ENCODE results near the gene LEAP2.
"Not testable (repeated sequence)": the region's sequence is repeated elsewhere in the genome, so short reads cannot be mapped to it uniquely, and the experiment has no call there.

Gene LEAP2

DNA sequence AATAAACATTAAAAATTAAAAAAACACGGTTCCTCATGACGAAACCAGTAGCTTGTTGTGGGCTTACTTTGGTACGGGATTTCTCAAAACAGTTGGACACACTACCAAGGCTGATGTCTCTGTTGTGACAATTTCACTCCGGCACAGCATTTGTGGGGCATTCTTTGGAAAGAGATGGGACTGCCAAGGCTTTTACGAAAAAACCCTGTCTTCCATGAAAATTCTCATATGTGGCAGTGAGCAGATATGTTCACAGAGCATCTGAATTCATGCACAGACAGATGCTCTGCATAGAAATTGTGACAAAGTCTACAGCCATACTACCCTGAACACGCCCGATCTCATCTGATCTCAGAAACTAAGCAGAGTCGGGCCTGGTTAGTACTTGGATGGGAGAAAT lies 25.2 kb upstream of the LEAP2 start:
- no peak for TF ChIP-seq CTCF (IDR thresholded peaks at IDR 0.05; ENCODE audit: low read depth, low read length)
- DNase-seq (ENCODE audit: extremely low read depth, low read depth) = no peak

DNA sequence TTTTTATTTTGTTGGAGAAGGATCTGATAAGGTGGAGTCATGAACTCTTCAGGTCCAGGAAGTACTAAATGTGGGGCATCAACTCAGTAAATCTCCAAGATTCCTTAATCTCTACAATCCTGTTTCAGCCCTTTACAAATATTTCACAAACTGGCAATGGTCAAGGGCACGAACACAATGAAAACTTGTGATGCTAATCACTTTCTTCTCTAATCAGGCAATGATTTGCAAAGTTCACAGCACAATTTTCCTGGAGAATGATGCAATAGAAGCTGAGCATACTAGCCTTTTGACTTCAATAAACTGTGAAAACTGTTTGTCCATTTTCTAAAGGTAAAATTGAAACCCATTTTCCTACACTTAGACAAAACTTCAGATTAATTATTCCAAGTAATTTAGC lies 24.1 kb upstream of the LEAP2 start:
- DNase-seq (ENCODE audit: extremely low read depth, low read depth) = no peak
- no peak for TF ChIP-seq CTCF (IDR thresholded peaks at IDR 0.05; ENCODE audit: low read depth, low read length)

GRCh38 chr5:132850066-132850465 lies 23.4 kb upstream of the LEAP2 start:
- no peak for TF ChIP-seq CTCF (IDR thresholded peaks at IDR 0.05; ENCODE audit: low read depth, low read length)
- DNase-seq (ENCODE audit: extremely low read depth, low read depth) = no peak

DNA sequence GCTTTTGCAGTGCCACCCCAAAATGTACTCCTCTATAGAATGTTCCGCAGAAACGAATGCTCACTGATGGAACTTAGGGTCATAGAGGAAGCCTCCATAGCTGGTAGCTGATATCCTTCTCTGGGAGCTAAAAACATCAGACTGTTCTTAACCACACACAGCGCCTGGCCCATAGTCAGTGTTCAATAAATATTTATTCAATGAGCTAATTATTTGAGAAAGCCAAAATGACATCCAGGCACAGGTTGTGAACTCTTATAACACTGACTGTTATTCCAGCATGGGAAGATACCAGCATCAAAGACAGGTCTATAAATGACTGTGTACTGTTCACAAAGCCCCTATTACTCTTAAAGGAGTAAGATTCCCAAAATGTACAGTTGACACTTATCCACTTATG lies 20.1 kb upstream of the LEAP2 start:
- no peak for DNase-seq (ENCODE audit: extremely low read depth, low read depth)
- no peak for TF ChIP-seq CTCF (IDR thresholded peaks at IDR 0.05; ENCODE audit: low read depth, low read length)

GRCh38 chr5:132853790-132854189 lies 19.7 kb upstream of the LEAP2 start:
- TF ChIP-seq CTCF (IDR thresholded peaks at IDR 0.05; ENCODE audit: low read depth, low read length) = no peak
- DNase-seq (ENCODE audit: extremely low read depth, low read depth) = no peak

- no peak for TF ChIP-seq CTCF (IDR thresholded peaks at IDR 0.05; ENCODE audit: low read depth, low read length)
- DNase-seq (ENCODE audit: extremely low read depth, low read depth) = no peak
Observed at GRCh38 chr5:132854301-132854700, 19.2 kb upstream of the LEAP2 start.

DNA sequence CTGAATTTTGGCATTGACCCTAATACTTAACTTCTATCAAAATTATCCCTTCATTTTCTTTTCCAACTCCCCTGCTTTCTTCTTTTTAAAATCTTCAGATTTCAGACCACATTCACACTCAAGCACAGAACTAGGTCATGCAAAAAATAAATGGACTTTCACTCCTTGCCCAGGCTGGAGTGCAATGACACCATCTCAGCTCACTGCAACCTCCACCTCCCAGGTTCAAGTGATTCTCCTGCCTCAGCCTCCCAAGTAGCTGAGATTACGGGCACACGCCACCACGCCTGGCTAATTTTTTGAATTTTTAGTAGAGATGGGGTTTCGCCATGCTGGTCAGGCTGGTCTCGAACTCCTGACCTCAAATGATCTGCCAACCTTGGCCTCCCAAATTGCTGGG lies 18.5 kb upstream of the LEAP2 start:
- not testable (repeated sequence) for DNase-seq (ENCODE audit: extremely low read depth, low read depth)

DNA sequence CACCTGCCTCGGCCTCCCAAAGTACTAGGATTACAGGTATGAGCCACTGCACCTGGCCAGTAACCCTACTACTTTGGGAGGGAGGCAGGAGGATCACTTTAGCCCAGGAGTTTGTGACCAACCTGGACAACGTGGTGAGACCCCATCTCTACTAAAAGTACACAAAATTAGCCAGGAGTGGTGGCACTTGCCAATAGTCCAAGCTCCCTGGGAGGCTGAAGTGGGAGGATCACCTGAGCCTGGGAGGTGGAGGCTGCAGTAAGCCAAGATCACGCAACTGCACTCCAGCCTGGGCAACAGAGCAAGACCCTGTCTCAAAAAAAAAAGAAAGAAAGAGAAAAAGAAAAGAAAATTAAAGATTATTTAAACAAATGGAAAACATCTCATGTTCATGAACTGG lies 17.5 kb upstream of the LEAP2 start:
- TF ChIP-seq CTCF (IDR thresholded peaks at IDR 0.05; ENCODE audit: low read depth, low read length) = no peak
- DNase-seq (ENCODE audit: extremely low read depth, low read depth) = no peak
